Pancreas (tissue), 10 donors: ENCODE data around the gene MRPS10. TPM values are rescaled to one million over a fixed set of nuclear protein-coding genes. Genes with fewer than 3 reads are reported as not detected.
"Not testable (repeated sequence)": the region's sequence is repeated elsewhere in the genome, so short reads cannot be mapped to it uniquely, and the experiment has no call there.

Experiments used
- ATAC-seq, 4 donors: fragments of 200-7000 bp; cut with Tn5 transposase; one replicate each; pipeline versions ENCODE4 v1.8.0 to v1.9.1; 2020; ENCODE audit warnings: mild to moderate bottlenecking in 4 of 4, moderate library complexity in 4 of 4
- DNase-seq, 6 donors: peaks; one replicate each; pipeline ENCODE4 v3.0.0-alpha.2; 2020
- FAIRE-seq: peaks from 2 replicates; lab custom pipeline; 2012; peaks lifted over from hg19 to GRCh38; lab: Jason Lieb, UNC
- H3K27ac ChIP-seq, 4 donors: fragments of 200-600 bp; sonication (generic); 1 replicate in 3 of 4; 2 replicates in 1 of 4; pipeline versions ENCODE4 v1.5.0 to v1.8.0; 2020
- H3K27me3 ChIP-seq, 4 donors: fragments of 200-600 bp; one replicate each; pipeline ENCODE4 v1.8.0; 2021
- H3K36me3 ChIP-seq, 3 donors: fragments of 200-600 bp; sonication (generic) in 1 of 3; one replicate each; pipeline versions ENCODE4 v1.5.0 to v1.8.0; 2020 to 2021
- H3K4me1 ChIP-seq, 3 donors: fragments of 200-600 bp; one replicate each; pipeline ENCODE4 v1.8.0; 2021
- H3K4me3 ChIP-seq, 4 donors: fragments of 200-600 bp; sonication (generic) in 2 of 4; one replicate each; pipeline versions ENCODE4 v1.5.0 to v1.8.0; 2020 to 2021
- H3K9me3 ChIP-seq, 4 donors: fragments of 200-600 bp; one replicate each; pipeline ENCODE4 v1.8.0; 2021
- CTCF ChIP-seq, 4 donors: fragments of 200-600 bp; sonication (generic) in 3 of 4; IDR thresholded peaks; one replicate each; pipeline versions ENCODE4 v1.5.0 to v1.8.0; 2021; ENCODE audit warnings: antibody characterized with exemption in 4 of 4
- WGBS, 2 donors: extraction: QIAGEN DNeasy Blood & Tissue Kit; methylation state at CpG; one replicate each; pipeline ENCODE4 v1.1.7; 2013; 5-methylcytosine and 5-hydroxymethylcytosine counted together
- intact Hi-C, 3 donors: fragments of 100-400 bp; cut with DNase I; formaldehyde crosslinking; loops; one replicate each; pipeline versions ENCODE4 v1.11.1 to v1.14.2; 2022
- polyA plus RNA-seq, 2 donors: library from polyadenylated mRNA; stranded (reverse); fragments of 200-250 nt; gene quantifications; one replicate each; pipeline ENCODE4 v1.2.3, GENCODE V29; 2013
- total RNA-seq, 6 donors: library from RNA; stranded (reverse); fragmentation: NEBNext Ultra II Directional in 4 of 6; extraction: Animal tissue kit (Norgen Biotek cat#: 25700) in 4 of 6; gene quantifications; one replicate each; pipeline versions ENCODE4 v1.2.1 to v1.2.4, GENCODE V29; 2021 to 2023
- donor health status: healthy with polysubstance abuse.
- donor health status: DM: no; HTN: no; CAD: no; lungs with moderate emphysema.
- donor health status: DM: no; HTN: no; CAD: no.
- donor health status: control.
- donor health status: control.
- donor health status: Bipolar disorder and iron deficiency.
- donor health status: DM: yes; HTN: yes; CAD: no.
- donor health status: DM: no; HTN: no; CAD: no.
- donor health status: DM: no; HTN: no; CAD: no.
- donor health status: DM: yes; HTN: yes; CAD: no.

The MRPS10 gene
- total and polyA plus RNA-seq, 8 donors = 6.7 to 12.5 (median 10.8) TPM

GRCh38 chr6:42173101-42173500, 44.6 kb downstream of the MRPS10 start, which contains the start of gene GUCA1A:
Gene GUCA1A (plus strand): TSS chr6:42173364. CDS start chr6:42173614, 250 bp downstream.
- Histone ChIP-seq H3K36me3 (no peaks in the 10 kb centered on the region), H3K27me3 (no peaks in the 10 kb centered on the region), H3K27ac (no peak within 1 kb of the TSS), H3K4me3 (no peak within 1 kb of the TSS), H3K4me1 (no peaks in the 10 kb centered on the region), H3K9me3 (no peaks in the 10 kb centered on the region)
- DNase-seq (no peak), ATAC-seq (no peak), FAIRE-seq (no peak)
- TF ChIP-seq CTCF (IDR thresholded peaks at IDR 0.05) = no peak
- intact Hi-C loops = no loop called here
- WGBS, 2 donors = 80 to 82% methylated on average over 2 of the region's 2 CpGs

DNA sequence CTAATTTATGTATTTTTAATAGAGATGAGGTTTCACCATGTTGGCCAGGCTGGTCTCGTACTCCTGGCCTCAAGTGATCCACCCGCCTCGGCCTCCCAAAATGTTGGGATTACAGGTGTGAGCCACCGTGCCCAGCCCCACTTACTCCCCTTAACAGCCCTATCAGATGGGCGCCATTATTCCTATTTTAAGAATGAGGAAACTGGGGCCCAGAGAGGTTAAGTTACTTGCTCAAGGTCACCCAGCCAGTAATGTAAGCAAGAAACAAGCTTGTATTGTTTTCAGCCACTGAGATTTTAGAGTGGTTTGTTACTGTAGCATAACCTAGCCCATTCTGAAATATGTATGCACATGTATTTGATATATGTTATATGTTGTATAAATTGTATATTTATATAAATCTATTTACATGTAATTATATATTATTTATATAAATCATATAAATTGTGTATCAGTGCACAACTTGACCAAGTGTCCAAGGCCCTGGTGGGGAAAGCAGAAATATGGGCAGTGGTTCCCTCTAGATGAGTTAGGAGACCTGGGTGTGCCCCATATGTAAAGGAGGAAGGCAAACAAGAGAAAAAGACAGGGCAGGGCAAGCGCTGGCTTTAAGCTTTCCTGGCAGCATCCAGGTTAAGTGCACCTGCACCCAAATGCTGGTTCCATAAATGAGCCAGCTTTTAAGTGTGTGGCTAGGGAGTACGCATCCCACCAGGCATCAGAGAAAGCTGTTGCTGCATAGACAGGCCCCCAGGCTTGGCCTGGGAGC, 45.7 kb downstream of the MRPS10 start:
- no peak for FAIRE-seq
- no peaks in the 10 kb centered on the region for H3K27me3 ChIP-seq
- 74 to 80% methylated on average over 7 of the region's 7 CpGs for WGBS, 2 donors
- DNase-seq = no peak
- no peaks in the 10 kb centered on the region for H3K9me3 ChIP-seq
- no peak overlapping the region for H3K4me3 ChIP-seq
- ATAC-seq = no peak
- H3K4me1 ChIP-seq = no peaks in the 10 kb centered on the region
- no peak overlapping the region for H3K27ac ChIP-seq
- TF ChIP-seq CTCF (IDR thresholded peaks at IDR 0.05) = no peak
- intact Hi-C loops = no loop called here
- H3K36me3 ChIP-seq = no peaks in the 10 kb centered on the region

GRCh38 chr6:42169780-42170179, 47.9 kb downstream of the MRPS10 start:
- 42 to 87% methylated on average over 2 of the region's 2 CpGs for WGBS, 2 donors
- not testable (repeated sequence) for H3K4me3 ChIP-seq, DNase-seq, H3K27me3 ChIP-seq, ATAC-seq, FAIRE-seq, H3K4me1 ChIP-seq, H3K9me3 ChIP-seq, H3K36me3 ChIP-seq, H3K27ac ChIP-seq
- intact Hi-C loops = loop anchor here (5.0 to 10.0 kb wide), 2 partner anchors 92 to 95 kb away; no protein-coding TSS in a partner anchor

- TF ChIP-seq CTCF (IDR thresholded peaks at IDR 0.05) = no peak
- Histone ChIP-seq H3K4me1 (no peaks in the 10 kb centered on the region), H3K9me3 (no peaks in the 10 kb centered on the region), H3K4me3 (no peak overlapping the region), H3K27me3 (no peaks in the 10 kb centered on the region), H3K36me3 (no peaks in the 10 kb centered on the region), H3K27ac (no peak overlapping the region)
- FAIRE-seq (no peak), ATAC-seq (no peak), DNase-seq (no peak)
- intact Hi-C loops = loop anchor here (5.0 to 10.0 kb wide), 2 partner anchors 91 to 94 kb away; no protein-coding TSS in a partner anchor
- WGBS, 2 donors = 66 to 68% methylated on average over 6 of the region's 6 CpGs
Observed at GRCh38 chr6:42168650-42169049, 49.0 kb downstream of the MRPS10 start.

GRCh38 chr6:42166444-42167141, 51.1 kb downstream of the MRPS10 start:
- intact Hi-C loops = loop anchor here (5.0 to 10.0 kb wide), 2 partner anchors 89 to 92 kb away; no protein-coding TSS in a partner anchor
- H3K4me3 ChIP-seq = no peak overlapping the region
- 10% methylated on average over 8 of the region's 8 CpGs for WGBS, 2 donors
- no peak overlapping the region for H3K27ac ChIP-seq
- H3K36me3 ChIP-seq = no peaks in the 10 kb centered on the region
- H3K9me3 ChIP-seq = no peaks in the 10 kb centered on the region
- no peaks in the 10 kb centered on the region for H3K27me3 ChIP-seq
- ATAC-seq (peak; percentile 75 to 98 (median 90)), FAIRE-seq (no peak), DNase-seq (peak in 5 of 6 donors; percentile 35 to 79 (median 67))
- H3K4me1 ChIP-seq = no peaks in the 10 kb centered on the region
- TF ChIP-seq CTCF (IDR thresholded peaks at IDR 0.05) = peak; percentile 87 to 95 (median 89)
